K562 (cell line): ENCODE measurements around the gene ACTG2. TPM values are rescaled to one million over a fixed set of nuclear protein-coding genes. Genes with fewer than 3 reads are reported as not detected.

Source experiments
- ATAC-seq: fragments of 200-7000 bp; cut with Tn5 transposase; 3 replicates; pipeline ENCODE4 v1.9.1; 2020; ENCODE audit warnings: moderate library complexity
- BruUV-seq: library from RNA; stranded (reverse); fragments of 400-500 nt; replicated peaks from 2 replicates; lab custom pipeline; 2021; lab: Mats Ljungman, UMichigan
- CTCF ChIA-PET: fragments of 300-600 bp; formaldehyde crosslinking; extraction: SDS; loops from one replicate; lab custom pipeline; 2021; ENCODE audit warnings: low intra/inter-chr PET ratio; lab: Yijun Ruan, JAX
- POLR2A ChIA-PET: fragments of 300-600, 350-650 bp; sonication (Branson Sonifier 250); formaldehyde crosslinking; extraction: SDS; loops from one replicate; lab custom pipeline; 2021; ENCODE audit warnings: antibody characterized with exemption, inconsistent platforms; lab: Yijun Ruan, JAX
- DNase-seq, 4 experiments: peaks; one replicate each; pipeline versions ENCODE4 v3.0.0 to v3.0.0-alpha.2; 2011 to 2018; ENCODE audit warnings: low spot score in 3 of 4, mixed read lengths in 3 of 4; ENCODE audit errors: extremely low read depth in 1 of 4
- FAIRE-seq: peaks from 2 replicates; lab custom pipeline; 2011; peaks lifted over from hg19 to GRCh38; lab: Jason Lieb, UNC
- H2AFZ ChIP-seq: 2 replicates; pipeline ENCODE4 v1.6.0; 2011; ENCODE audit warnings: low read depth, low read length, control low read depth, inconsistent platforms
- H3K27ac ChIP-seq: fragments of 200-600 bp; 3 replicates; pipeline ENCODE4 v1.8.0; 2011; ENCODE audit warnings: low read depth, mild to moderate bottlenecking, control low read depth, inconsistent platforms, low read length, moderate library complexity, mixed read lengths; ENCODE audit errors: extremely low read depth
- H3K27me3 ChIP-seq, 2 experiments: fragments of 300-600 bp in 1 of 2; 2 replicates in 1 of 2; 3 replicates in 1 of 2; pipeline versions ENCODE4 v1.6.0 to v1.8.0; 2011; ENCODE audit warnings: inconsistent platforms in 2 of 2, low read length in 2 of 2, mild to moderate bottlenecking in 1 of 2, mixed read lengths in 1 of 2, moderate library complexity in 1 of 2; ENCODE audit not compliant: control insufficient read depth in 2 of 2, insufficient read depth in 2 of 2
- H3K36me3 ChIP-seq: fragments of 300-600 bp; 3 replicates; pipeline ENCODE4 v1.8.0; 2011; ENCODE audit warnings: mild to moderate bottlenecking, low read length, inconsistent platforms; ENCODE audit not compliant: control insufficient read depth, insufficient read depth
- H3K4me1 ChIP-seq, 2 experiments: fragments of 200-600 bp in 1 of 2; replicated peaks in 1 of 2; 2 replicates in 1 of 2; 3 replicates in 1 of 2; pipeline versions ENCODE4 v1.5.1 to v1.8.0; 2011; ENCODE audit warnings: inconsistent platforms in 2 of 2, low read length in 2 of 2, mild to moderate bottlenecking in 1 of 2, mixed read lengths in 1 of 2, moderate library complexity in 1 of 2; ENCODE audit not compliant: control insufficient read depth in 2 of 2, insufficient read depth in 2 of 2
- H3K4me2 ChIP-seq: 2 replicates; pipeline ENCODE4 v1.6.1; 2011; ENCODE audit warnings: low read length, control low read depth, inconsistent platforms, mixed read lengths; ENCODE audit not compliant: insufficient read depth
- H3K4me3 ChIP-seq: fragments of 200-600 bp; sonication (generic), shearing (Covaris generic); 2 replicates; pipeline ENCODE4 v1.5.1; 2016; ENCODE audit warnings: control low read depth, inconsistent platforms
- H3K79me2 ChIP-seq: fragments of 200-600 bp; 3 replicates; pipeline ENCODE4 v1.8.0; 2011; ENCODE audit warnings: low read length, inconsistent platforms; ENCODE audit not compliant: control insufficient read depth, insufficient read depth
- H3K9ac ChIP-seq, 2 experiments: 2 replicates each; pipeline versions ENCODE4 v1.6.0 to v1.6.1; 2011; ENCODE audit warnings: low read depth in 2 of 2, low read length in 2 of 2, control low read depth in 1 of 2, inconsistent platforms in 1 of 2, mild to moderate bottlenecking in 1 of 2, mixed read lengths in 1 of 2; ENCODE audit not compliant: insufficient read depth in 1 of 2
- H3K9me1 ChIP-seq: one replicate; pipeline ENCODE4 v1.6.0; 2011; ENCODE audit warnings: inconsistent platforms, mild to moderate bottlenecking, low read length, moderate library complexity; ENCODE audit not compliant: control insufficient read depth, insufficient read depth
- H3K9me3 ChIP-seq: replicated peaks from 2 replicates; pipeline ENCODE4 v1.5.1; 2011; ENCODE audit warnings: low read depth, low read length, inconsistent platforms; ENCODE audit not compliant: control insufficient read depth, insufficient read depth
- H4K20me1 ChIP-seq: replicated peaks from 2 replicates; pipeline ENCODE4 v1.6.1; 2011; ENCODE audit warnings: low read length, inconsistent platforms, mixed read lengths; ENCODE audit not compliant: control insufficient read depth, insufficient read depth
- CBX1 ChIP-seq: sonication (generic); IDR thresholded peaks from 2 replicates; pipeline ENCODE4 v1.6.1; 2016; ENCODE audit warnings: antibody characterized with exemption, low read depth, mild to moderate bottlenecking
- CHAMP1 ChIP-seq: fragments of 450-650 bp; IDR thresholded peaks from 2 replicates; pipeline ENCODE4 v1.6.1; 2016; ENCODE audit warnings: mild to moderate bottlenecking
- DACH1 ChIP-seq: fragments of 450-650 bp; IDR thresholded peaks from 2 replicates; pipeline ENCODE4 v1.6.1; 2018; ENCODE audit not compliant: partially characterized antibody
- EHMT2 ChIP-seq: fragments of 450-650 bp; IDR thresholded peaks from 2 replicates; pipeline ENCODE4 v1.6.1; 2018; ENCODE audit warnings: antibody characterized with exemption
- U2AF1 ChIP-seq: fragments of 200-400 bp; formaldehyde crosslinking; optimal IDR thresholded peaks from 2 replicates; pipeline ENCODE3; 2017; ENCODE audit warnings: mild to moderate bottlenecking, low read depth, low read length, moderate library complexity
- ZNF398 ChIP-seq: fragments of 250-450 bp; sonication (Bioruptor Pico); IDR thresholded peaks from 2 replicates; pipeline ENCODE4 v1.8.0; 2021; ENCODE audit warnings: moderate library complexity, mild to moderate bottlenecking, inconsistent platforms
- in situ Hi-C: fragments of 300-500 bp; cut with MboI; formaldehyde crosslinking; loops from 4 replicates; pipeline ENCODE4 v1.15.0; 2018; ENCODE audit warnings: inconsistent platforms, mixed read lengths
- intact Hi-C: fragments of 100-400 bp; cut with micrococcal nuclease; formaldehyde crosslinking; loops from 2 replicates; pipeline ENCODE4 v1.14.2; 2022
- polyA plus RNA-seq, 8 experiments: library from polyadenylated mRNA; depleted of rRNA in 4 of 8; stranded (reverse) in 5 of 8; unstranded in 3 of 8; fragments of >200 nt; fragmentation: Nextera tagmentation in 2 of 8; fragmentation: Illumina TruSeq in 1 of 8; extraction: Ambion mirVana in 2 of 8; extraction: Trizol in 1 of 8; gene quantifications; 2 replicates each; pipeline versions ENCODE4 v1.2.1 to v1.2.3, GENCODE V29; 2011 to 2014; ENCODE audit warnings: inconsistent platforms in 1 of 8, missing spikeins in 1 of 8
- total RNA-seq, 7 experiments: library from RNA; depleted of rRNA in 6 of 7; stranded (reverse); fragments of >200 nt in 6 of 7; fragmentation: Illumina TruSeq in 2 of 7; extraction: Trizol in 2 of 7; gene quantifications; 2 replicates each; pipeline versions ENCODE4 v1.2.1 to v1.2.3, GENCODE V29; 2011 to 2021; ENCODE audit warnings: low replicate concordance in 1 of 7
- TF ChIP-seq, protein P1 (sequence below), 2 experiments: fragments of 450-650 bp; IDR thresholded peaks; 2 replicates each; pipeline ENCODE4 v1.6.1; 2016
- TF ChIP-seq, protein P2 (sequence below), 2 experiments: fragments of 450-650 bp; formaldehyde crosslinking in 1 of 2; IDR thresholded peaks; 2 replicates each; pipeline versions ENCODE4 v1.4.0 to v1.6.1; 2014 to 2020; ENCODE audit warnings: mild to moderate bottlenecking in 2 of 2, borderline replicate concordance in 1 of 2, low read depth in 1 of 2

ACTG2 gene
- total and polyA plus RNA-seq, 9 of the 15 experiments (the other 6 are each of a cell fraction or from before 2014, with no cell fraction given) = 0.06 to 0.60 TPM; not detected in 7

DNA sequence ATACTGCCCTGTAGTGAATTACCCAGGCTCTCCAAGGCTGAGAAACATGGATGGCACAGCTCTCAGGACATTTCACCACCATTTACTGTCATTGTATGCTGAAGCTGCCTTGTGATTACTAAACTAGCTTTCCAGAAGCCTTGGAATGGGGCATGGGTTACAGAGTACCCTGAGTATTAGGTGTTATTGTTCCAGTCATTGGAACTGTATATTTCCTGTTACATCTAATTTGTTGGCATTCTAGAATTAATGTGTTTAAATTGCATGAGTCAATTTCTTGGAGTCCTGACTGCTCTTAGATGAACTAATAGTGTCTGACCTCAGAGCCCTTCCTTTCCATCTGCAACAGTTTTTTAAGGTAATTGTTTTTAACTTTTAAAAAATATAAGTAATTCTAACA is 42.8 kb downstream of the ACTG2 start:
- ATAC-seq (no peak), FAIRE-seq (no peak), DNase-seq (no peak)
- Histone ChIP-seq H3K9me1 (peaks cover 3% of the 10 kb centered on the region), H3K4me2 (no peak overlapping the region), H3K4me1 (peaks cover 0 to 5% of the 10 kb centered on the region in 2 experiments; a peak in 2 of 5 replicates), H3K27ac (no peak overlapping the region), H3K79me2 (peaks cover 90% of the 10 kb centered on the region), H3K4me3 (no peak overlapping the region), H2AFZ (no peak overlapping the region), H3K9me3 (no peaks in the 10 kb centered on the region), H3K9ac (no peak overlapping the region), H4K20me1 (peaks cover 34% of the 10 kb centered on the region), H3K27me3 (no peaks in the 10 kb centered on the region), H3K36me3 (peaks cover 80% of the 10 kb centered on the region)
- ChIA-PET POLR2A (interaction anchor here (1.3 kb wide), 1 partner anchor 9 kb away, joined by 3 read pairs; the partner anchor contains the start of gene DGUOK), CTCF (no interaction called here)
- no TSS peak for BruUV-seq
- intact Hi-C loops = no loop called here
- in situ Hi-C loops = no loop called here
- TF ChIP-seq DACH1 (no peak), CHAMP1 (no peak), U2AF1 (no peak), CBX1 (no peak), ZNF398 (no peak), EHMT2 (no peak)
- TF ChIP-seq, protein P1, sequence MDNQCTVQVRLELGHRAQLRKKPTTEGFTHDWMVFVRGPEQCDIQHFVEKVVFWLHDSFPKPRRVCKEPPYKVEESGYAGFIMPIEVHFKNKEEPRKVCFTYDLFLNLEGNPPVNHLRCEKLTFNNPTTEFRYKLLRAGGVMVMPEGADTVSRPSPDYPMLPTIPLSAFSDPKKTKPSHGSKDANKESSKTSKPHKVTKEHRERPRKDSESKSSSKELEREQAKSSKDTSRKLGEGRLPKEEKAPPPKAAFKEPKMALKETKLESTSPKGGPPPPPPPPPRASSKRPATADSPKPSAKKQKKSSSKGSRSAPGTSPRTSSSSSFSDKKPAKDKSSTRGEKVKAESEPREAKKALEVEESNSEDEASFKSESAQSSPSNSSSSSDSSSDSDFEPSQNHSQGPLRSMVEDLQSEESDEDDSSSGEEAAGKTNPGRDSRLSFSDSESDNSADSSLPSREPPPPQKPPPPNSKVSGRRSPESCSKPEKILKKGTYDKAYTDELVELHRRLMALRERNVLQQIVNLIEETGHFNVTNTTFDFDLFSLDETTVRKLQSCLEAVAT (IDR thresholded peaks at IDR 0.05) = no peak
- TF ChIP-seq, protein P2, sequence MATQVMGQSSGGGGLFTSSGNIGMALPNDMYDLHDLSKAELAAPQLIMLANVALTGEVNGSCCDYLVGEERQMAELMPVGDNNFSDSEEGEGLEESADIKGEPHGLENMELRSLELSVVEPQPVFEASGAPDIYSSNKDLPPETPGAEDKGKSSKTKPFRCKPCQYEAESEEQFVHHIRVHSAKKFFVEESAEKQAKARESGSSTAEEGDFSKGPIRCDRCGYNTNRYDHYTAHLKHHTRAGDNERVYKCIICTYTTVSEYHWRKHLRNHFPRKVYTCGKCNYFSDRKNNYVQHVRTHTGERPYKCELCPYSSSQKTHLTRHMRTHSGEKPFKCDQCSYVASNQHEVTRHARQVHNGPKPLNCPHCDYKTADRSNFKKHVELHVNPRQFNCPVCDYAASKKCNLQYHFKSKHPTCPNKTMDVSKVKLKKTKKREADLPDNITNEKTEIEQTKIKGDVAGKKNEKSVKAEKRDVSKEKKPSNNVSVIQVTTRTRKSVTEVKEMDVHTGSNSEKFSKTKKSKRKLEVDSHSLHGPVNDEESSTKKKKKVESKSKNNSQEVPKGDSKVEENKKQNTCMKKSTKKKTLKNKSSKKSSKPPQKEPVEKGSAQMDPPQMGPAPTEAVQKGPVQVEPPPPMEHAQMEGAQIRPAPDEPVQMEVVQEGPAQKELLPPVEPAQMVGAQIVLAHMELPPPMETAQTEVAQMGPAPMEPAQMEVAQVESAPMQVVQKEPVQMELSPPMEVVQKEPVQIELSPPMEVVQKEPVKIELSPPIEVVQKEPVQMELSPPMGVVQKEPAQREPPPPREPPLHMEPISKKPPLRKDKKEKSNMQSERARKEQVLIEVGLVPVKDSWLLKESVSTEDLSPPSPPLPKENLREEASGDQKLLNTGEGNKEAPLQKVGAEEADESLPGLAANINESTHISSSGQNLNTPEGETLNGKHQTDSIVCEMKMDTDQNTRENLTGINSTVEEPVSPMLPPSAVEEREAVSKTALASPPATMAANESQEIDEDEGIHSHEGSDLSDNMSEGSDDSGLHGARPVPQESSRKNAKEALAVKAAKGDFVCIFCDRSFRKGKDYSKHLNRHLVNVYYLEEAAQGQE (IDR thresholded peaks at IDR 0.05; ENCODE audit: borderline replicate concordance) = no peak
- TF ChIP-seq, protein P2 (CRISPR knock-in tag; IDR thresholded peaks at IDR 0.05; ENCODE audit: low read depth) = no peak
